Endothelial cell (in vitro differentiated cells): Measurements from ENCODE around the gene PLSCR1. TPM values are rescaled to one million over a fixed set of nuclear protein-coding genes. Genes with fewer than 3 reads are reported as not detected.
"Not testable (repeated sequence)": the region's sequence is repeated elsewhere in the genome, so short reads cannot be mapped to it uniquely, and the experiment has no call there.

Experiments used
- DNase-seq: peaks from one replicate; pipeline ENCODE4 v3.0.0; 2021; ENCODE audit warnings: low spot score
- H3K27ac Mint-ChIP-seq: one replicate; pipeline ENCODE4 v1.8.0; 2021; ENCODE audit warnings: mixed read lengths, inconsistent platforms; ENCODE audit not compliant: unreplicated experiment
- H3K27me3 Mint-ChIP-seq: one replicate; pipeline ENCODE4 v1.8.0; 2021; ENCODE audit warnings: mild to moderate bottlenecking, moderate library complexity, mixed read lengths, inconsistent platforms; ENCODE audit not compliant: unreplicated experiment
- H3K36me3 Mint-ChIP-seq: one replicate; pipeline ENCODE4 v1.8.0; 2021; ENCODE audit warnings: mild to moderate bottlenecking, low read depth, mixed read lengths, inconsistent platforms; ENCODE audit not compliant: unreplicated experiment
- H3K4me1 Mint-ChIP-seq: one replicate; pipeline ENCODE4 v1.8.0; 2021; ENCODE audit warnings: mild to moderate bottlenecking, mixed read lengths, inconsistent platforms; ENCODE audit not compliant: unreplicated experiment
- H3K4me3 Mint-ChIP-seq: one replicate; pipeline ENCODE4 v1.8.0; 2021; ENCODE audit warnings: mild to moderate bottlenecking, mixed read lengths, inconsistent platforms; ENCODE audit not compliant: unreplicated experiment
- H3K9me3 Mint-ChIP-seq: one replicate; pipeline ENCODE4 v1.8.0; 2021; ENCODE audit warnings: mixed read lengths, inconsistent platforms; ENCODE audit not compliant: unreplicated experiment
- CTCF ChIP-seq: fragments of 200-600 bp; sonication (generic); IDR thresholded peaks from one replicate; pipeline ENCODE4 v1.5.0; 2021; ENCODE audit warnings: antibody characterized with exemption; ENCODE audit not compliant: unreplicated experiment
- total RNA-seq: library from RNA; stranded (reverse); fragmentation: NEBNext Ultra II Directional; extraction: Animal tissue kit (Norgen Biotek cat#: 25700); gene quantifications from one replicate; pipeline ENCODE4 v1.2.1, GENCODE V29; 2021; ENCODE audit not compliant: unreplicated experiment

The PLSCR1 gene
- total RNA-seq, 1 donor from 2014 or later: 77.1 TPM

GRCh38 chr3:146532406-146532805, 12.0 kb downstream of the PLSCR1 start:
- no peak for TF ChIP-seq CTCF
- Mint-ChIP-seq H3K9me3 (no peaks in the 10 kb centered on the region), H3K4me3 (no peak overlapping the region), H3K36me3 (peaks cover 3% of the 10 kb centered on the region), H3K27ac (no peak overlapping the region), H3K27me3 (no peaks in the 10 kb centered on the region), H3K4me1 (peaks cover 19% of the 10 kb centered on the region)
- DNase-seq: no peak

GRCh38 chr3:146530609-146531008, 13.8 kb downstream of the PLSCR1 start:
- no peak for DNase-seq
- Mint-ChIP-seq H3K27ac (no peak overlapping the region), H3K36me3 (no peaks in the 10 kb centered on the region), H3K4me3 (no peak overlapping the region), H3K9me3 (no peaks in the 10 kb centered on the region), H3K4me1 (peaks cover 12% of the 10 kb centered on the region), H3K27me3 (no peaks in the 10 kb centered on the region)
- no peak for TF ChIP-seq CTCF

GRCh38 chr3:146529021-146529420, 15.4 kb downstream of the PLSCR1 start:
- no peak for DNase-seq
- Mint-ChIP-seq H3K36me3 (no peaks in the 10 kb centered on the region), H3K9me3 (no peaks in the 10 kb centered on the region), H3K4me3 (no peak overlapping the region), H3K27me3 (no peaks in the 10 kb centered on the region), H3K4me1 (peaks cover 9% of the 10 kb centered on the region), H3K27ac (no peak overlapping the region)
- no peak for TF ChIP-seq CTCF

- Mint-ChIP-seq H3K36me3 (peaks cover 15% of the 10 kb centered on the region), H3K27me3 (no peaks in the 10 kb centered on the region), H3K27ac (no peak overlapping the region), H3K4me1 (peaks cover 19% of the 10 kb centered on the region), H3K9me3 (no peaks in the 10 kb centered on the region), H3K4me3 (no peak overlapping the region)
- no peak for DNase-seq
- TF ChIP-seq CTCF: no peak
Measured at GRCh38 chr3:146524961-146525360, 19.4 kb downstream of the PLSCR1 start.

- H3K27me3 Mint-ChIP-seq: no peaks in the 10 kb centered on the region
- TF ChIP-seq CTCF: no peak
- H3K4me3 Mint-ChIP-seq: no peak overlapping the region
- H3K9me3 Mint-ChIP-seq: no peaks in the 10 kb centered on the region
- H3K36me3 Mint-ChIP-seq: peaks cover 15% of the 10 kb centered on the region
- DNase-seq: no peak
- H3K4me1 Mint-ChIP-seq: peaks cover 13% of the 10 kb centered on the region
- no peak overlapping the region for H3K27ac Mint-ChIP-seq
Measured at GRCh38 chr3:146523531-146523930, 20.9 kb downstream of the PLSCR1 start.

- DNase-seq, H3K4me3 Mint-ChIP-seq, H3K9me3 Mint-ChIP-seq, H3K27me3 Mint-ChIP-seq, H3K27ac Mint-ChIP-seq: not testable (repeated sequence)
- H3K4me1 Mint-ChIP-seq: peaks cover 13% of the 10 kb centered on the region
- peaks cover 15% of the 10 kb centered on the region for H3K36me3 Mint-ChIP-seq
Measured at GRCh38 chr3:146522174-146523158, 21.9 kb downstream of the PLSCR1 start.
